HG03045 (cell line): ENCODE results near the gene STK10.
A peak's percentile ranks its signal among the peaks of the same experiment; 100 is the strongest.

Source experiments
- ATAC-seq: cut with Tn5 transposase; IDR thresholded peaks from one replicate; pipeline ENCODE4 v1.9.1; 2021; ENCODE audit warnings: mild to moderate bottlenecking, moderate library complexity; ENCODE audit not compliant: unreplicated experiment

STK10 gene

DNA sequence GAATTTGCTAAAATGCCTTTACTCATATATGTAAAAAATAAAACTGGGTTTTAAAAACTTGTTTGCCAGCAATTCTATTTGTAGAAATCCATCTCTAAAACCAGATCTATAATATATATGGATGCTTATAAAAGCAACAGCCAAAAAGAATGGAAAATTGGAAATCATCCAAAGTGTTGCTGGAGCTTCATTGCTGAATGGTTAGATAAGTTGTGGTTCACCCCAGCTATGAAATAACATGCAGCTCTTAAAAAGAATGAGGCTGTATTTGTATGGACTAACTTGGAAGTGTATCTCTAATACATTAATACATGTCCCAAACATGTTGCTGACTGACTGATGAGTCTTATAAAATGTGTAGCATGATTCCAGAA, 76.2 kb downstream of the STK10 start:
- no peak for ATAC-seq

DNA sequence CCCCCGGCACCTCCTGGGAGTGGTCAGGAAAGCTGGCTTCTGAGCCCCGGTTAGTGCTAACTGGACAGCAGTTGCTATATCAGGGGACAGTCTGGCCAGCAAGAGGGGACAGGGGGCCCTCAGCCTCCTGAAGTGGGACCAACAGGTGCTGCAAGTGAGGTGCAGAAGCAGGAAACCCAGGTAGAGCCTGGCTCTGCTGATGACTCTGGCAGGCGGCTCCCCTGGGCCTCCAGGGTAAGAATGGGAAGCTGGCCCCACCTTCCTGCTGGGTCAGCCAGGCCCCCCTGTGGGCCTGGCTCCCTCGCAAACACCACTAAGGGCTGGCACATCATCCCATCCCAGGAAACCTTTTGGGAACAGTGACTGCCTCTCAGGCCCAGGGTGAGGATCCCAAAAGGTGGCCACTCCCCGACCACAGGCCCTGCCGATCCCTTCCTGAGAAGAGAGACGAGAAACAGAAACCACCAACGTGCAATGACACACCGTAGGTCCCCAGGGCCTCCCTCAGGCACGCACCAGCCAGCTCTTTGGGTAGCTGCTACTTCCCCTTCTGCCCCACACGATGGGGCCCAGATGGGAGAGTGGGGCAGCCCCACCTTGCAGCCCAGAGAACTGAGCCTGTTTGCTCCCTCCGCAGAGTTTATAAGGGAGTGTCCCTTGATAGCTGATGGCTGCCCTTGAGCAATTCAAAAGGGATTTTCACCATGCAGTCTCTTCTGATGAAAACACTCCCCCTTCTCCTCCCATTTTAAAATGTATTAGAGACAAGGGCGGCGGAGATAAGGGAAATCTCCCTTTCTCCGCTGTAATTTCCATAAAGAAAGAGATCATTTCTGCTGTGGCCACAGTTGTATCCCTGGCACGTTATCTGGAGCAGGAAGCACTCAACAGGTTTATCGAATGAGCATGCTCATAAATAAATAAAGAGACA, 76.8 kb downstream of the STK10 start:
- peak; percentile 84 for ATAC-seq

DNA sequence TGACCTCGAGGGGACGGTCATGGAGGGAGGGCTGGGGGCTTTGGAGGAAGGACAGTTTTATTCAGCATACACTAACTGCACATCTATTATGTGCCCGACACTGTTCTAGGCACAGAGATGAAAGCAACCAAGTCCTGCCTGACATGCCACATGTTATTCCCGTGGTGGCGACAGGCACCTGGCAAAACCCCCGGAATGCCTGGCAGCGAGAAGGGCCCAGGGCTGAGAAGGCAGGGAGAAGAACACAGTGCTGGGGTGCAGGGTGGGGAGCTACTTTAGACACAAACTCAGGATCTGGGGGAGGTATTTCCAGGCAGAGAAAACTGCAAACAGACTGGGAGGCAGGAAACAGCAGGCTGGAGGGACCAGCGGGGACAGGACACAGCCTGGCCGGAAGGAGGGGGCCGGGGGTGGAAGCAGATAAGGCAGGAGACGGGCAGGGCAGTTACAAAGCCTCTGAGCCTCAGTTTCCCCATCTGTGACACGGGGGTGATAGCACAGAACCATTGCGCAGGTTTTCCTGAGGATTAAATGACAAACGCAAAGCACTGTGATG, 77.7 kb downstream of the STK10 start:
- ATAC-seq: no peak

DNA sequence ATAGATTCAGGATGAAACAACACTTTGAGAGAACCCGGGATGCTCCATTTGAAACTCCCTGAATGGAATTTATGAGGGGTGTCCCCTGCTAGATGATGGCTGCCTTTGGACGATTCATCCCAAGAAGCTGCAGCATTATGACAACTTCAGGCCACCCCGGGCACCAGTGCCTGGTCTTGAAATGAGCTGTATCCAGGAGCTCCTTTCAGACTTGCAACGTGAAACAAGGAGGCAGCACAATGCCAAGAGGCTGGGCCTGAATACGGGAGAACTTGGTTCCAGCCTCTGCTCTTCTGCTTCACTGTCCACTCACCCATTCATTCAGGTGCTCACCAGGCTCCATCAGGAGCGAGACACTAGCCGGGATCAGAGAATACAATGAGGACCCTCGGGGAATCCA, 78.3 kb downstream of the STK10 start:
- ATAC-seq: no peak

DNA sequence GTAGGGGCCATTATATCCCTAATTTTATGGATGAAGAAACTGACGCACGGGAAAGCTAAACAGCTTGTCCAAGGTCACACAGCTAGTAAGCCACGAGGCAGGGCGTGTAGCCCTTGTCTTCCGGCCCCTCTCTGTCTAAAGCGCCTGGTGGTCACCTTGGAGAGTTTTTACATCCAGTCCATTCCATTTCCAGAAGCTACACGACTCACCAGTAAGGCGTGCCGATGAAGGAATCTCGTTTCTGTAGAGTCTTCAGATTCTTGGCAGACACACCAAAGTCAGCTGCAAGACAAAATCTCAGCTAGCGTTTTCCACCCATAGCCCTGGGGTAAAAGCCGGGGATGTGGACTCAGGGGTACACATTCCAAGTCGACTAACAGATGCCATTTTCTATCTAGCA, 80.5 kb downstream of the STK10 start:
- no peak for ATAC-seq

DNA sequence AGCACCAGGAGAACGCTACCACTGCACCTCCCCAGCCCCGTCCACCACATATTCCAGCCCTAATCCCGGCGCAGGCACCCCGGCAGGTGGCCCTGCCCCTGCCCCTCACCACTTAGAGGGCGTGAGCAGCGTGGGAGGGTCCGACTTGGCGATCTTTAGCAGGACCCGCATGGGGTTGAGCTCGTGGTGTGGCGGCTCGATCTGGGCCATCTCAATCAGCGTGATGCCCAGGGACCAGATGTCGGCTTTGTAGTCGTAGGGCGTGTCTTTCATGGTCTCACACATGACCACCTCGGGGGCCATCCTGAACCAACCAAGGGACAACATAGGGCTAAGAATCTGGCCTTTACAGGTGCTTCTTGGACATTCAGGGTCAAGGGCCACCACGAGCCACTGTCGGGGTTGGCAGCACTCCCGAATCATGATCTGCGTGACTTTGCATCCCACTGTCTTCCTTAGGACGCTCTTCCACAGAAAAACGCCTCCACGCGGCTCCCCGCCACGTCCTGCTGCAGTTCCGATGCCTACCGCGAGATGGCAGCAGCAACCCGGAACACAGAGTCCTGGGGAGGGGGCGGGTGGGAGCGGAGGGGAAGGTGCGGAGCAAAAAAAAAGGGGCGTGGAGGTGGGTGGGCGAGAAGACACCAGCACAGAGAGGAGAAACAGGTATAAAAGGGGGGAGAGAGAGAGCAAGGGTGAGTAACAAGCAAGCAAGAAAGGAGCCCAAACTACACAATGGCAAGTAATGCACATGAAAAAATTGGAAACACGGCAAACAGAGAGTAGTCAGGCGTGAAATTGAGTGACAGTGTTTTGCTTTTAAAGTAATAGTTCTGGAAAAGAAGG, 81.3 kb downstream of the STK10 start:
- no peak for ATAC-seq

DNA sequence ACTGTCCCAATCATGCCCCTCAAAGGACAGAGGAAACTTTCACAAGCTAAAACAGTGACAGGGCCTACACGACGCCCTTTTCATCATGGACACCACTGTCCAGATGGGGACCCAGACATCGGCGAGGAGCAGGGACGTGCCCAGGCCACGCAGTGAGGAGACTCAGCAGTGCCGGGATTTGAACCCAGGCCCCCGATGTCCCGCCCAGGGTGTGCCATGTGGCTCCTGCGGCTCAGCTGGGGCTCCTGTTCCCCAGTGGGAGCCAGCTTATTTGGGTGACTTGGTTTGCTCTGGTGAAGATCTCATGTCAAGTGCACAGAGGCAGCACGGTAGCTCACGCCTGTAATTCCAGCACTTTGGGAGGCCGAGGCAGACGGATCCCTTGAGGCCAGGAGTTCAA, 82.2 kb downstream of the STK10 start:
- no peak for ATAC-seq

DNA sequence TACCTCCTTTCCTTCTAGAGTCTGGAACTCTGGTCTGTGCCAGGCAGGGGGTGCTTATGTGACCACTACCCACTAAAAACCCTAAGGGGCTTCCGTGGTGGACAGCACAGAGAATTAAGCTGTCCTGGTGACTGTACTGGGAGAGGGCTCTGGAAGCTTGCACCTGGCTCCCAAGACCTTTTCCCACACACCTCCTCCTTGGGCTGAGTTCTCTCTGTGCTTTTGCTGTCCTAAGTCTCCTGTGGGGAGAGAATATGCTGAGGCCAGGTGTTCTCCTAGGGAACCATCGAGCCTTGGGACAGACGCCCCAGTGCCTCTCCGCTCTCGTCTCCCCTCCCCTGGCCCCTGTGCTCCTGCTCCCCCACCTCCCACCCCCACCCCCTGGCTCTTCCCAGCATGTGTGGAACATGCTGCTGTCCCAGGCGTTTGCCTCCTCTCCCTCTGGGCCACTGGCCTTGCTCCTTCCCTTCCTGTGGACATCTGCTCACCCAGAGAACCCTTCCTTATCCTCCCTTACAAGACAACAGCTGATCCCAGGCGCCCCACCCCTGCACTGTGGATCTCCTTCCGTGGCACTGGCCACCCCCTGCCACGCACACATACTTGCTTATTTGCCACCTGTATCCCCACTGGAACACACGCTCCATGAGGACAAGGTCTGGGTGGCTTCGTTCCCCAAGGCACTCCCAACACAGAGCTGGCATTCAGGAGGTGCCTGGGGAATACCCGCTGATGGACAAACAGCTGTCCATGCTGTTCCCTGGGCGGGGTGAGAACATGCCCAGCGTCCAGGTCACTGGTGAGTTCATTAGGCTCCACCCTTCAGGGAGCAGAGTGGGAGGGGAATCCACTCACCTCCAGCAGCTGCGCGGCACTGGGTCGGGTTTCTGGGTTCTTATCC, 83.0 kb downstream of the STK10 start:
- ATAC-seq: no peak

DNA sequence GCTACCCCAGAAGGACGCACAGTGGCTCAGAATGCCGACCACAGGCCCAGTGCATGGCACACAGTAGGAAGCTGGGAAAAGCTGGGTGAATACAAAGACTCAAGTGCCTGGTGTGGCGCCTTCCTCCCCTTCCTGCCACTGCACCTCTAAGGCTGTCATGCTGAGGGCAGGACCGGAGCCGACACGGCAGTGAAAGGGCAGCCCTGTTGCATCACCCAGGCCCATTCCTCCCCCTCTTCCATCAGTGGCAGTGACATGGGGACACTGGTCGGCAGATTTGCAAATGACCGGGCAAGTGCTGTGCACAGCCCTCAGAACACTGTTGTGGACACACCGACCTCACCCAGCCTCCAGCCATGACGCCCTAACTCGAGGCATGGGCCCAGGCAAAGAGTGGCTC, 84.0 kb downstream of the STK10 start:
- no peak for ATAC-seq

DNA sequence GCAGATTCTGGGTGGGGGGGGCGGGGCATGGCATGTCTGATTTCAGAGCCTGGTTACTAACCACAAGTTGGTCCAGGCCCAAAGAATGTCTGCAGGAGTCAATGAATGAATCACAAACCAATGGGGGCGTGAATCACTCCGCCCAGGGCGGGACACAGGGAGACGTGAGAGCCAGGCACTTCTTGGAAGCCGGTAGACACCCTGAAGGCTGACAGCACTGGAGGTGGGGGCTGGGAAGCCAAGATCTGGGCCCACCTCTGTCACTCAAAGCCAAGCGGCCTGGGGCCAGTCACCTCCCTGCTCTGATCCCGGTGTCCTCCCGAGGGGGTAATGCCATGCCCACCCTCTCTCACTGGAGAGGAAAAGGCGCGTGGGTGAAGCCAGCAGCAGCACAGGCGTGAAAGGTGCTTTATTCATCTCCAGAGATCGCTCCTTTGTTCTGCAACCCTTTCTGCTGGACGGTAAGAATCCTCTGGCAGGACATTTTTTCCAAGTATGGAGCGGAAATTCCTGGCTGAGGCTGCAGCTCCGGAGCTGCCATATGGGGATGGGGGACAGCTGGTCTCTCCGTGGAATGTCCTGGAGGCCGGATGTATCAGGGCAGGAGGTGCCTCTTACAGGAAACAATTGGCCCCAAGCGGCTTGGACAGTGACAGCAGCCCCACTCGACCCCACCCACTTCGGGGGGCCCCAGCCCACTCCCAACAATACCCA, 85.0 kb downstream of the STK10 start:
- ATAC-seq: no peak

DNA sequence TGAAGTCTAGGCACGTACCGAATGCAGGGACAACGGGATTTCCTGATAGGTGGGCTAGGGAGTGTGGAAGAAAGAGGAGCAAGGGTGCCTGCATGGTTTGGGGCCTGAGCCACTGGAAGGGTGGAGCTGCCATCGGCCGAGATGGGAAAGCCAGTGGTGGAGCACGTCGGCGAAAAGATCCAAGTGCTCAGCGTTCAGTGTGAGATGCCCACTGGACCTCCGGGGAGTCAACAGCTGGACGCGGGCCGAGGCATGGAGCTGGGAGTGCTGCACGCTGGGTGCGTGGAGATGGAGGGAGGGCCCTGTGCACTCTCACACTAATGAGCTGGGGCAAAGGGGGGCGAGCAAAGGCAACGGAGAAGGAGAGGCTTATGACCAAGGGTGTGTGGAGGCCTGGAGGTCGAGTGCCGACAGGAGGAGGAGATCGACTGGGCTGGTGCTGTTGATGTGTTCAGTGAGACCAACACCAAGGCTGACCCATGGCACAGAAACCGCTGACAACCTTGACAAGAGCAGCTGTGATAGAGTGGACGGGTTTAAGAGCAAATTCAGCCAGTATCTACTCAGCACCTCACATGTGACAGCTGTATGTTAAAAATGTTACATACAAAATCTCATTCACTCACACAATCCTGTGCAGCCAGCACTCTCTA, 85.7 kb downstream of the STK10 start:
- no peak for ATAC-seq

DNA sequence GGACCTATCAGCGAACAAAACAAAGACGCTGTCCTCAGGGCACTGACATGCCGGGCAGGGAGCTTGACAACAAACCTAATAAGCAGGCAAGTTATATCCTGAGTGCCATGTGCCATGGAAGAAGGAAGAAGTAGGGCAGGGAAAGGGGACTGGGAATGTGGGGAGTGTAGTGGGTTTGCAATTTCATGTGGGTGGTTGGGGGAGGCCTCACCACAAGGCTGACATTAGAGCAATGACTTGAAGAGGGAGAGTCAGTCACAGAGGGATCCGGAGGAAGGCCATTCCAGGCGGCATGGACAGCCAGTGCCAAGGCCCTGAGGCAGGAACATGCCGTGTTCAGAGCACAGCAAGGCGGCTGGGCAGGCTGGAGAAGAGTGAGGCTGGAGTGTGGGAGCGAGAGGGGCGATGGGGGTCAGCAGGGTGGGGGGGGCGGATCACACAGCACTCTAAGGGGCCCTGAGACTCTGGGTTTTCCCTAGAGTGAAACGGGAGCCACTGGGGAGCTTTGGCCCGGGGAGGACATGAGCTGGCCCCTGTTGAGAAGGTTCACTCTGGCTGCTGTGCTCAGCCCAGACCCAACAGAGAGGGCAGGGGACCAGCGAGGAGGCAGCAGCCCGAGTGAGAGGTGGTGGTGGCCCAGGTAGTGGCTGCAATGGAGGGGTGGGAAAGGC, 86.3 kb downstream of the STK10 start:
- ATAC-seq: no peak

DNA sequence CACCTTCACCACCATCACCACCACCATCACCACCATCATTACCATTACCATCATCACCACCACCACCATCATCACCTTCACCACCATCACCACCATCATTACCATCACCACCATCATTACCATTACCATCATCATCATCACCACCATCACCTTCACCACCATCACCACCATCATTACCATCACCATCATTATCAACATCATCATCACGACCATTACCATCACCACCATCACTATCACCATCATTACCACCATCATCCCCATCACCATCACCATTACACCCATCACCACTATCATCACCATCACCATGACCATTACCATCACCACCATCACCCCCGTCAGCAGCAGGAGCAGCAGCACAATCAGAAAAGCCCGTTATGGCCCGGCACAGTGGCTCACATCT, 89.1 kb downstream of the STK10 start:
- no peak for ATAC-seq

DNA sequence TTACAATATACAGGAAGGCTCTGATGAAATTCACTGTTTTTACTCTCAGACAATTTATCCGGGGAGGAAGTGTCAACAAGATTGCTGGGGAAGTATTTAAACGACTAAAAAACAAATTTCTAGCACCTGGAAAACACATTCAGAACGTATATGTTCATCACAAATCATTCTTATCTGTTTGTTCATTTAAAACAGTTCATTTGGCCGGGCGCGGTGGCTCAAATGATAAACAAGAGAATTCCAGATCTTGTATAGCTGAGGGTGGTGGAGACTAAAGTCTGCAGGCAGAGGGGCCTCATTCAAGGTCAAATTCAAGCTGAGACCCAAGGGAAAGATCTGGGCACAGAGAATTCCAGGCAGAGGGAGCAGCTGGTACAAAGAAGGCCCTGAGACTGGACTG, 90.0 kb downstream of the STK10 start:
- ATAC-seq: no peak

DNA sequence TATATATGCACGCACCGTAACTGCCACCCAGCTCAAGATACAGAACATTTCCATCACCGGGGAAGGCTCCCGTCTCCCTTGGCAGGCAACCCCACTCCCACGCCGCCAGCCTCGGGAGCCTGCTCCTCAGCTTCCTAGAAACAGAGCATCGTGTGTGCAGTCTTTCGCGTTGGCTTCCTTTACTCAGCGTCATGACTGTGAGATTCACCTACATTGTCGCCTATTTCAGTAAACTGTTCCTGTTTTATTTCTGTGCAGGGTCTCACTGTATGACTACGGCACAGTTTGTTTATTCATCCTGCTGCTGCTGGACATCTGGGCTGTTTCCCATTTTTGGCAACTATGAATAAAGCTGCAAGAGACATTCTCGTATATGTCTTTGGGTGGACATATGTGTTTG, 90.7 kb downstream of the STK10 start:
- no peak for ATAC-seq

DNA sequence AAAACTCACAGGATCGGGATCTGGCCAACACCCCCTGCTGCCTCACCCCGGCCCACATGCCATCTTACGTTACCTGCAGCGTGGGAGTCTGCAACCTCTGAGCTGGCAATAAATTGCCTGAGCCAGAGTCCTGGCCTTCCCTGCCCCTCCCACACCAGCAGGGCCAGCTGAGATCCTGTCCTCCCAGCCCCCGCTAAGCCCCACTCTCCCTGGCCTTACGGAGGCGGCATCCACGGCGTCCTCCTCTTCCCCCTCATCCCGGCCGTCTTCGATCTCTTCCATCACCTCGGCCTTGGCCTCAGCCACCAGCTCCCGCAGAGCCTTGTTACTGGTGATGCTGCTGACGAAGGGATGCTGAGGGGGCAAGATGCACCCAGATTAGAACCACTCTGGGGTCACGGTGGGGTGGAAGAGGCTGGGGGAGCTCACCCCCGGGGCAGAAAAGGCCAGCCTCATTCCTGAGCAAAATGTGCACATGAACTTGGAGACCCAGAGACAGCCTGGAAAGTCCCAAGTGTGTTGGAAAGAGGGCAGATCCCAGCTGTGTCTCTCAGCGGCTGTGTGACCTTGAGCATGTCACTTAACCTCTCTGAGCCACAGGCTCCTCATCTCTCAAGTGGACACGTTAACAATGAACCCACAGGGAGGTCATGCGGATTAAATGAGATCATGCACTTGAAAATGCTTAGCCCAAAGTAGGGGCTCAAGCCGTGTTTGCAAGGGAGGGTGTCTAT, 91.7 kb downstream of the STK10 start:
- no peak for ATAC-seq

DNA sequence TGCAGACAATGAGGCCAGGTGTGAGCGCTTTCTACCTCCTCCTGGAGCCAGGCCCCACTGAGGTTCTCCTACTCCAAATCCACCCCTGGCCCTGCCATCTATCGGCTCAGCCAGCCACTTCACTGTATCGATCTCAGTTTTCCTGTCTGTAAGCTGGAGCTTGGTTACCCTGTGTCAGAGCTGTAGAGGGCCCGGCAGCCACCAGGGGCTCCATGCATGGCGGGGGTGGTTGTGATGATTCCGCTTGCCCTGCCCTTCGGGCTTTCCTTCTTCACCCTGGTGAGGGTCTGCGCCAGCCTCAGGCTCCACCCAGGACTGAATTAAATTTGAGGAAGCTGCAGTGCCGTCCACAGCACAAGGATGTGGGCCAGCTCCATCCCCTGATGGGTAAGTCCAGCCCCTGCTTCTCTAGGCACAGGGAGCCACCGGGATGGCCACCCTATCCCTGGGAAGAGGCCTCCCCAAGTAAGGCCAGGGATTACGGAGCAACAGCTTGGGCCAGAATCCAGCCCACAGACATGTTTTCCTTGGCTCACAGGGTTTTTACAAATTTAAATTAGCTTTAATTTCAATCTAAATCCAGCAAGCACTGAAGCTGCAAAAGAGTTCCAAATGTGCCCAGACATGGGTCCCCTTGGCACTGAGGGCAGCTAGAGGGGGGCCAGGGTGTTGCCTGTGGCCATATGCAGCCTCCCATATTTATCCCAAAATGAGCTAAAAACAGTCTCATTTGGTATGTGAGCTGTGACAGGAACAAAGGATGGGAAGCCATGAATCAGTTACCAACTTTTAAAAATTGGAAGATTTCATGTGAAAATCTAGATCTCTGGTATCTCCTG, 92.4 kb downstream of the STK10 start:
- no peak for ATAC-seq

DNA sequence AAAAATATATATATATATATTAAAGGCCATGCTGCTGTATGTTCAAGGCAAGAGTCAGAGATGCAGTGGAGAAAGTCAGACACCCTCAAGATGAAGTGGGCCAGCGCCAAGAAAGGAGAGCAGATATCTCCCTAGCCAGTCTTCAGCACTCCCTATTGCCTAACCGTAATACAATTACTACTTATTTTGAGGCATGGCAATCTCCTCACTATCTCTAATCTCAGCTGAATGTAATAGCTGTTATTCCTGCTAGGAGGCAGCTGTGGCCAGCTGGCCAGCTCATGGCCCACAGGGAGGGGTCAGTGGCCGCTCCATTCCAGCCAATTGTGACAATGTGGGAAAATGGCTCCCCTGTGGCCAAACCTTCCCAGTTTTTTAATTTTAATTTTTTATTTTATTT, 94.1 kb downstream of the STK10 start:
- no peak for ATAC-seq
